OCI-LY3 (cell line): ENCODE measurements around the gene CNPY4.

Experiments used
- H2AFZ ChIP-seq: fragments of 200-600, 300-600 bp; shearing (Covaris generic); 2 replicates; pipeline ENCODE4 v1.6.0; 2014; ENCODE audit warnings: antibody characterized with exemption, low read depth, low read length
- H3K27ac ChIP-seq: fragments of 200-600, 300-600 bp; sonication (generic); 2 replicates; pipeline ENCODE4 v1.5.1; 2014; ENCODE audit warnings: mild to moderate bottlenecking, low read length, moderate library complexity, mixed read lengths
- H3K27me3 ChIP-seq: fragments of 200-600, 300-600 bp; sonication (generic); 2 replicates; pipeline ENCODE4 v1.6.1; 2014; ENCODE audit warnings: low read depth, low read length, mixed read lengths
- H3K36me3 ChIP-seq: fragments of 200-600, 300-600 bp; sonication (generic); replicated peaks from 2 replicates; pipeline ENCODE3; 2014; ENCODE audit warnings: low read depth, low read length, mixed read lengths
- H3K4me1 ChIP-seq: fragments of 300-600, 200-600 bp; sonication (generic); 2 replicates; pipeline ENCODE4 v1.6.1; 2014; ENCODE audit warnings: low read length, mixed read lengths
- H3K4me2 ChIP-seq: fragments of 200-600, 300-600 bp; sonication (generic); 2 replicates; pipeline ENCODE4 v1.6.1; 2014; ENCODE audit warnings: low read length, mixed read lengths
- H3K4me3 ChIP-seq: fragments of 300-600, 200-600 bp; sonication (generic); 2 replicates; pipeline ENCODE4 v1.5.1; 2014; ENCODE audit warnings: antibody characterized with exemption, mild to moderate bottlenecking, low read length, moderate library complexity
- H3K79me2 ChIP-seq: fragments of 300-600, 200-600 bp; shearing (Covaris generic); 2 replicates; pipeline ENCODE4 v1.6.1; 2014; ENCODE audit warnings: mild to moderate bottlenecking, low read length, mixed read lengths
- H3K9ac ChIP-seq: fragments of 300-600, 200-600 bp; shearing (Covaris generic); 2 replicates; pipeline ENCODE4 v1.6.0; 2014; ENCODE audit warnings: mild to moderate bottlenecking, low read length, moderate library complexity
- H3K9me3 ChIP-seq: fragments of 200-600, 300-600 bp; shearing (Covaris generic); 2 replicates; pipeline ENCODE4 v1.6.1; 2014; ENCODE audit warnings: low read length, mixed read lengths; ENCODE audit not compliant: insufficient read depth
- H4K20me1 ChIP-seq: fragments of 200-600, 300-600 bp; sonication (generic); 2 replicates; pipeline ENCODE4 v1.6.1; 2016; ENCODE audit warnings: low read length, mixed read lengths; ENCODE audit not compliant: insufficient read depth
- EZH2phosphoT487 ChIP-seq: fragments of 200-600 bp; shearing (Covaris generic); IDR thresholded peaks from 2 replicates; pipeline ENCODE4 v1.6.1; 2018; ENCODE audit warnings: antibody characterized with exemption, mixed run types, low read depth
- TF ChIP-seq, protein P1 (sequence below): fragments of 200-600, 300-600 bp; sonication (generic); IDR thresholded peaks from 2 replicates; pipeline ENCODE4 v1.5.1; 2014; ENCODE audit warnings: antibody characterized with exemption, low read length, low read depth

CNPY4 gene

DNA sequence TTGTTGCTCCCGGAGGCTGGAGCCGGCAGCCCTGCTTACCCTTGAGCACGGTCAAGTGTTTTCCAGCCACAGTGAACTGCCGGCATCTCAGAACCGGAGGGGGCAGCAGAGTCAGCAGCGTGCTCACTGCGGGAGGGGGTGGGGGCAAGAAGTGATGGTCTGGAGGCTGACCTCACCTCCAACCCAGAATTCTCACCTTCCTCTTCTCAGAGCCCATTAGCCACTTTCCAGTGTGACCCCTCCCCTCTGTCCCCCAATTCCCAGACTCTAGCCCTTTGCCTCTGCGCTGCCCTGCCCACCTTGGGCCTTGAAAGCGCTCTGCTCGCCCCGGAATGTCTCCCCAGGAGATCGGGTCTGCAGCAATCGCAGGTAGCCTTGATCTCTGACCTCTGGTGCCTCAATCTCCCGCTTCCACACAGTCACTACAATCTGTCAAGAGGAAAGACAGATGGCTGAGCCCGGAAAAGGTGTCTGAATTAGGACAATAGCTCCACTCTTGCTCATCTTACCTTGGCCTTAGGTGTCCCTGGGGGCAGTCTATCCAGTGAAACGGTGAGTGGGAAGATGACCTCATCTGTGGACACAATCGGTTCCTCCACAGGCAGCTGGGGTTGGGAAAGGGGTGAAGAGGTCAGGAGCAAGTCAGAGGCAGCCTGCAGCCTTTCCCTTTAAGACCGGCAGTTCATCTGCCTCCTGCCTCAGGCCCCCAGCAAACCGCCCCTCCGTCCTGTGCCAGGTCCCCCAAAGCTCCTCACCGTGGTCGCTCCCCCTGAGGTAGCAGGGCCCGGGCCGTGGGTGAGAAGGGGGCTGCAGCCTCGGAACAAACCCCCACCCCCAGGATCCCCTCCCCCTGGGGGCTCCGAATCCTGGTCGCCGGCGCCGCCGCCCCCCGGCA lies 38.1 kb downstream of the CNPY4 start:
- Histone ChIP-seq H3K79me2 (peaks cover 9% of the 10 kb centered on the region; the same call in 1 of the 2 replicates), H3K4me1 (peaks cover 19% of the 10 kb centered on the region), H3K4me2 (peak overlapping the region; percentile 94)

DNA sequence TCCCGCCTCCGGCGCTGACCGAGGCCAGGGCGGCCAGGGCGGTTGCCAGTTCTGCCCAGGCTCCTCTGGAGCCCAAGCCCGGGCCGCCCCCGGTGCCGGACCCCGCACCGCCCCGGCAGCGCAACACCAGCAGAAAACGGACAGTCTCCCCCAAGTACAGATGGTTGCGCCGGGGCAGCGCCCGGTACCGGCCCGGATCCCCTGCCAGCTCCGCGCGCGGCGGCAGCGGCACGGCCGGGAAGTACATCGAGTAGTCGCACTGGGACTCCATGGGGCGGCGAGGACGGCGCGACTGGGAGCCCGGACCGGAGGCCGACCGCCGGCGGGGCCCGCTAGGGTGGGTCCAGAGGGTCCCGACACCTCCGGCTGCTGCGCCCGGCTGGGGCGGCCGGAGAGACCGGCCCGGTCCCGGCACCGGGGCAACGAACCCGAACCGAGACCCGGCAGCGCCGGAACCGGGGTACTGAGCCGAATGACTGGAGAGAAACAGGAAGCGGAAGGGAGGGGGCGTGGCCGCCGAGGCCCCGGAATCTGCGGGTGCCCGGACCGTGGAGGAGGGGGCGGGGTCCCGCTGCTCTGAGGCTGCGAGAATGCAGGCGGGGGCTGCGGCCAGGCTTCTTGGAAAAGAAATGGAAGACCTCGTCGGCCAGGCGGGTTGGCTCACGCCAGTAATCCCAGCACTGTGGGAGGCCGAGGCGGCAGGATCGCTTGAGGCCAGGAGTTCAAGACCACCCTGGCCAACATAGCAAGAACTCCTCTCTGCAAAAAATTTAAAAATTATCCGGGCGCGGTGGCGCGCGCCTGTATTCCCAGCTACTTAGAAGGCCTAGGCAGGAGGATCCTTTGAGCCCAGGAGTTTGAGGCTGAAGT lies 39.0 kb downstream of the CNPY4 start, which contains the start of gene TRAPPC14:
TSS of gene TRAPPC14 (minus strand) at position 495 of the 870 bp plus-strand sequence. CDS start at position 271, 224 bp downstream.
- H3K4me3 ChIP-seq, result peak within 1 kb of the TSS; percentile 88

More for the DNA sequence above, 38.1 kb downstream of the CNPY4 start:
- Histone ChIP-seq H3K36me3 (peaks cover 26% of the 10 kb centered on the region), H4K20me1 (peaks cover under 1% of the 10 kb centered on the region; the same call in 1 of the 2 replicates), H3K9ac (peak overlapping the region; percentile 71), H3K27me3 (no peaks in the 10 kb centered on the region), H3K27ac (no peak overlapping the region), H3K9me3 (no peaks in the 10 kb centered on the region), H2AFZ (no peak overlapping the region), H3K4me3 (peak overlapping the region; percentile 88)
- TF ChIP-seq, protein P1, sequence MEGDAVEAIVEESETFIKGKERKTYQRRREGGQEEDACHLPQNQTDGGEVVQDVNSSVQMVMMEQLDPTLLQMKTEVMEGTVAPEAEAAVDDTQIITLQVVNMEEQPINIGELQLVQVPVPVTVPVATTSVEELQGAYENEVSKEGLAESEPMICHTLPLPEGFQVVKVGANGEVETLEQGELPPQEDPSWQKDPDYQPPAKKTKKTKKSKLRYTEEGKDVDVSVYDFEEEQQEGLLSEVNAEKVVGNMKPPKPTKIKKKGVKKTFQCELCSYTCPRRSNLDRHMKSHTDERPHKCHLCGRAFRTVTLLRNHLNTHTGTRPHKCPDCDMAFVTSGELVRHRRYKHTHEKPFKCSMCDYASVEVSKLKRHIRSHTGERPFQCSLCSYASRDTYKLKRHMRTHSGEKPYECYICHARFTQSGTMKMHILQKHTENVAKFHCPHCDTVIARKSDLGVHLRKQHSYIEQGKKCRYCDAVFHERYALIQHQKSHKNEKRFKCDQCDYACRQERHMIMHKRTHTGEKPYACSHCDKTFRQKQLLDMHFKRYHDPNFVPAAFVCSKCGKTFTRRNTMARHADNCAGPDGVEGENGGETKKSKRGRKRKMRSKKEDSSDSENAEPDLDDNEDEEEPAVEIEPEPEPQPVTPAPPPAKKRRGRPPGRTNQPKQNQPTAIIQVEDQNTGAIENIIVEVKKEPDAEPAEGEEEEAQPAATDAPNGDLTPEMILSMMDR, result no peak
- no peak for TF ChIP-seq EZH2phosphoT487

DNA sequence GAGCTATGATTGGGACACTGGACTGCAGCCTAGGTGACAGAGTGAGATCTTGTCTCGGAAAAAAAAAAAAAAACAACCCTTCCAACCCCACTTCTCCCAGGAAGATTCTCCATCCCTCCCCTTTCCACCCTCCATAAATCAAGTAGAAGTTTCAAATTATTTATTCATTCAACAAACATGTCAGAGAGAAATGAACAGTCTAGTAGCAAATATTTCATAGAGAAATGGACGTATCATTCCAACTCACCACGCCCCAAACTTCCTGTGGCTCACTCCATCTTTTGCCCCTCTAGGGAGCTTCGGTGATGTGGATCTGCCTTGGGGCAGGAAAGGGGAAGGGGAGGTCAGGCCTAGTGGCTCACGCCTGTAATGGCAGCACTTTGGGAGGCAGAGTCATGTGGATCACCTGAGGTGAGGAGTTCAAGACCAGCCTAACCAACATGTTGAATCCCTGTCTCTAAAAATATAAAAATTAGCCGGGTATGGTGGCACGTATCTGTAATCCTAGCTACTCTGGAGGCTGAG lies 39.7 kb downstream of the CNPY4 start:
- Histone ChIP-seq H3K4me3 (peak overlapping the region; percentile 88), H3K9ac (peak overlapping the region; percentile 71), H3K79me2 (peaks cover 7% of the 10 kb centered on the region; the same call in 1 of the 2 replicates), H3K36me3 (peaks cover 14% of the 10 kb centered on the region), H3K4me2 (peak overlapping the region; percentile 63), H3K27me3 (peaks cover 8% of the 10 kb centered on the region; the same call in 1 of the 2 replicates), H3K9me3 (no peaks in the 10 kb centered on the region), H4K20me1 (no peaks in the 10 kb centered on the region; the same call in 1 of the 2 replicates), H2AFZ (0 out of 2 replicates have a peak overlapping the region, but pooled peaks have one; percentile 30), H3K4me1 (peaks cover 18% of the 10 kb centered on the region), H3K27ac (no peak overlapping the region)
- no peak for TF ChIP-seq EZH2phosphoT487
- TF ChIP-seq, protein P1, result no peak

More for the DNA sequence above, 39.0 kb downstream of the CNPY4 start, which contains the start of gene TRAPPC14:
- no peak for TF ChIP-seq EZH2phosphoT487
- TF ChIP-seq, protein P1, result no peak
- no peaks in the 10 kb centered on the region; the same call in 1 of the 2 replicates for H4K20me1 ChIP-seq
- peak within 1 kb of the TSS; percentile 71 for H3K9ac ChIP-seq
- H3K79me2 ChIP-seq, result peaks cover 7% of the 10 kb centered on the region; the same call in 1 of the 2 replicates
- peaks cover 21% of the 10 kb centered on the region for H3K36me3 ChIP-seq
- H3K27ac ChIP-seq, result peak within 1 kb of the TSS; percentile 15
- peak within 1 kb of the TSS; percentile 30; the same call in 1 of the 2 replicates for H2AFZ ChIP-seq
- peaks cover 5% of the 10 kb centered on the region; the same call in 1 of the 2 replicates for H3K27me3 ChIP-seq
- peak within 1 kb of the TSS; percentile 94 for H3K4me2 ChIP-seq
- peaks cover 18% of the 10 kb centered on the region for H3K4me1 ChIP-seq
- no peaks in the 10 kb centered on the region for H3K9me3 ChIP-seq
